A673 (cell line): ENCODE results near the gene GPR37L1.

ENCODE experiments used
- EZH2 ChIP-seq: fragments of 200-600 bp; sonication (generic); IDR thresholded peaks from 2 replicates; pipeline ENCODE4 v1.6.1; 2017; ENCODE audit warnings: borderline replicate concordance, low read depth, mild to moderate bottlenecking, mixed read lengths, antibody characterized with exemption, low read length; ENCODE audit not compliant: poor library complexity, severe bottlenecking
- TF ChIP-seq, protein P1 (sequence below): fragments of 300-800, 200-600 bp; sonication (generic); conservative IDR thresholded peaks from 2 replicates; pipeline ENCODE4 v1.5.1; 2017; ENCODE audit warnings: low read depth, mild to moderate bottlenecking, antibody characterized with exemption, low read length, moderate library complexity, mixed read lengths

DNA sequence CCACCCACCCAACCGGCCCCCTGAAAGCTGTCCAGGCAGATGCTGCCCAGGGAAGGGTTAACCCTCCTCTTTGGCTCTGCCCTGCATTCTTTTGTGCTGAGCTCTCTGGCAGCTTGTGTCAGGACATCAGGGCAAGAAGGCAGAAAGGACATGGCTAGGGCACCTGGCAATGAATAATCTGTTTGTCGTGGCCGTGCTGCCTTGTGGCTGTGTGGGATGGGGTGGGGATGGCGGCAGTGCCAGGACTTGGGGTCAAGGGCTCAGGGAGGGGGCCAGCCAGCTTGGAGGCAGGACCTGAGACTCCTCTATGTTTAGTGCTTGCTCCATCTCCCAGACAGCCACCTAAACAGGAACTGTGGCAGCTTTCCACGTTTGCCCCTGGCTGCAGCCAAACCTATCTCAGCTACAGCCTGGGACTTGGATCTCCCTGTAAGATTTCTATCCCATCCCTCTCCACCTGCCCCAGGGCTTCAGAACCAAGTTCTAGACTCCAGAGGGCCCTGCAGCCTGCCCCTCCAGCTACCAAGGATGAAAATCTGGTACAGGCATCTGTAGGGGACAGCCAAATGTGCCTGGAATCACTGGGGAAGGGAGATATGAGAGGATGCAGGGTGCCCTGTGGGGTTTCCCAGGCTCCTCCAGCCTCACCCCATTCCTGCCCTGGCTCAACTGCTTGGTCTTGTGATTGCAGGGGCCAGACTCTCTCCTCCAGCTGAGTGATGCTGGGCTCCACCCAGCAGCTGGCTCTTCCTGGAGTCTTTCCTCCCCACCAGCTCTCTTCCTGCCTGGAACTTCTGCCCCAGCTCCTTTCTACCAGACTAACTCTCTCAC, 9.6 kb upstream of the GPR37L1 start:
- TF ChIP-seq, protein P1, sequence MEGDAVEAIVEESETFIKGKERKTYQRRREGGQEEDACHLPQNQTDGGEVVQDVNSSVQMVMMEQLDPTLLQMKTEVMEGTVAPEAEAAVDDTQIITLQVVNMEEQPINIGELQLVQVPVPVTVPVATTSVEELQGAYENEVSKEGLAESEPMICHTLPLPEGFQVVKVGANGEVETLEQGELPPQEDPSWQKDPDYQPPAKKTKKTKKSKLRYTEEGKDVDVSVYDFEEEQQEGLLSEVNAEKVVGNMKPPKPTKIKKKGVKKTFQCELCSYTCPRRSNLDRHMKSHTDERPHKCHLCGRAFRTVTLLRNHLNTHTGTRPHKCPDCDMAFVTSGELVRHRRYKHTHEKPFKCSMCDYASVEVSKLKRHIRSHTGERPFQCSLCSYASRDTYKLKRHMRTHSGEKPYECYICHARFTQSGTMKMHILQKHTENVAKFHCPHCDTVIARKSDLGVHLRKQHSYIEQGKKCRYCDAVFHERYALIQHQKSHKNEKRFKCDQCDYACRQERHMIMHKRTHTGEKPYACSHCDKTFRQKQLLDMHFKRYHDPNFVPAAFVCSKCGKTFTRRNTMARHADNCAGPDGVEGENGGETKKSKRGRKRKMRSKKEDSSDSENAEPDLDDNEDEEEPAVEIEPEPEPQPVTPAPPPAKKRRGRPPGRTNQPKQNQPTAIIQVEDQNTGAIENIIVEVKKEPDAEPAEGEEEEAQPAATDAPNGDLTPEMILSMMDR, result no peak
- no peak for TF ChIP-seq EZH2
